T-cell (primary cell): ENCODE data around the gene LIPK. TPM values are rescaled to one million over a fixed set of nuclear protein-coding genes. Genes with fewer than 3 reads are reported as not detected.

Experiments used
- ATAC-seq, 4 experiments: fragments of 200-7000 bp in 3 of 4; fragments of 150-1000 bp in 1 of 4; cut with Tn5 transposase; replicated peaks in 1 of 4; 1 replicate in 3 of 4; 2 replicates in 1 of 4; pipeline ENCODE4 v1.10.0; 2021; ENCODE audit warnings: moderate library complexity in 3 of 4, mild to moderate bottlenecking in 2 of 4, moderate number of reproducible peaks in 1 of 4
- CTCF ChIA-PET, 2 donors: fragments of 300-600 bp; sonication (Branson Sonifier 250); formaldehyde crosslinking; loops; one replicate each; lab custom pipeline; 2022; ENCODE audit warnings: antibody characterized with exemption in 2 of 2; lab: Charles Lee
- POLR2A ChIA-PET, 2 donors: fragments of 300-600 bp; sonication (Branson Sonifier 250); formaldehyde crosslinking; loops; one replicate each; lab custom pipeline; 2022; ENCODE audit warnings: antibody characterized with exemption in 2 of 2; lab: Charles Lee
- DNase-seq, 35 experiments: peaks; one replicate each; pipeline versions ENCODE4 v3.0.0 to v3.0.0-alpha.2; 2013 to 2023
- H3K27ac ChIP-seq: one replicate; pipeline ENCODE4 v1.5.1; 2013; ENCODE audit warnings: low read length
- H3K27me3 ChIP-seq, 2 experiments: replicated peaks in 1 of 2; 1 replicate in 1 of 2; 2 replicates in 1 of 2; pipeline versions ENCODE4 v1.6.1 to v1.7.0; 2013; ENCODE audit warnings: low read length in 1 of 2, mixed read lengths in 1 of 2; ENCODE audit not compliant: control insufficient read depth in 2 of 2, insufficient read depth in 2 of 2; ENCODE audit errors: extremely low read depth in 1 of 2
- H3K36me3 ChIP-seq, 2 donors: 1 replicate in 1 of 2; 2 replicates in 1 of 2; pipeline versions ENCODE4 v1.6.1 to v1.7.0; 2013; ENCODE audit warnings: low read length in 1 of 2; ENCODE audit not compliant: control insufficient read depth in 2 of 2, insufficient read depth in 1 of 2; ENCODE audit errors: extremely low read depth in 1 of 2
- H3K4me1 ChIP-seq, 2 experiments: 1 replicate in 1 of 2; 2 replicates in 1 of 2; pipeline versions ENCODE4 v1.6.1 to v1.7.0; 2013; ENCODE audit warnings: low read length in 2 of 2, mixed read lengths in 1 of 2; ENCODE audit not compliant: insufficient read depth in 2 of 2, control insufficient read depth in 1 of 2; ENCODE audit errors: extremely low read depth in 1 of 2
- H3K4me3 ChIP-seq, 2 donors: 1 replicate in 1 of 2; 2 replicates in 1 of 2; pipeline versions ENCODE4 v1.5.1 to v1.7.0; 2013; ENCODE audit warnings: mild to moderate bottlenecking in 2 of 2, low read length in 1 of 2, moderate library complexity in 1 of 2; ENCODE audit not compliant: control insufficient read depth in 1 of 2; ENCODE audit errors: extremely low read depth in 1 of 2
- H3K9me3 ChIP-seq: 2 replicates; pipeline ENCODE4 v1.7.0; 2013
- H3K27ac Mint-ChIP-seq, 2 donors: one replicate each; pipeline ENCODE4 v1.8.0; 2020 to 2021; ENCODE audit warnings: mild to moderate bottlenecking in 2 of 2, mixed read lengths in 2 of 2
- H3K27me3 Mint-ChIP-seq, 2 donors: one replicate each; pipeline ENCODE4 v1.8.0; 2021 to 2022; ENCODE audit warnings: mixed read lengths in 2 of 2
- H3K36me3 Mint-ChIP-seq: one replicate; pipeline ENCODE4 v1.8.0; 2021; ENCODE audit warnings: mixed read lengths
- H3K4me1 Mint-ChIP-seq, 3 donors: one replicate each; pipeline ENCODE4 v1.8.0; 2020 to 2022; ENCODE audit warnings: mixed read lengths in 3 of 3, mild to moderate bottlenecking in 1 of 3
- H3K4me3 Mint-ChIP-seq, 3 donors: one replicate each; pipeline ENCODE4 v1.8.0; 2020 to 2022; ENCODE audit warnings: mild to moderate bottlenecking in 3 of 3, mixed read lengths in 3 of 3, moderate library complexity in 3 of 3
- H3K9me3 Mint-ChIP-seq, 3 donors: one replicate each; pipeline ENCODE4 v1.8.0; 2020 to 2022; ENCODE audit warnings: mixed read lengths in 3 of 3
- WGBS: methylation state at CpG from one replicate; pipeline ENCODE4 v1.1.5; 2013; ENCODE audit warnings: missing lambda C conversion rate; ENCODE audit not compliant: insufficient coverage; 5-methylcytosine and 5-hydroxymethylcytosine counted together
- total RNA-seq, 35 experiments: library from RNA in 6 of 35; stranded (reverse) in 6 of 35; fragments of 120-200 nt in 1 of 35; gene quantifications; one replicate each; pipeline versions ENCODE4 v1.2.1 to v1.2.4 and lab custom pipeline; 2013 to 2026

Gene LIPK, protein sequence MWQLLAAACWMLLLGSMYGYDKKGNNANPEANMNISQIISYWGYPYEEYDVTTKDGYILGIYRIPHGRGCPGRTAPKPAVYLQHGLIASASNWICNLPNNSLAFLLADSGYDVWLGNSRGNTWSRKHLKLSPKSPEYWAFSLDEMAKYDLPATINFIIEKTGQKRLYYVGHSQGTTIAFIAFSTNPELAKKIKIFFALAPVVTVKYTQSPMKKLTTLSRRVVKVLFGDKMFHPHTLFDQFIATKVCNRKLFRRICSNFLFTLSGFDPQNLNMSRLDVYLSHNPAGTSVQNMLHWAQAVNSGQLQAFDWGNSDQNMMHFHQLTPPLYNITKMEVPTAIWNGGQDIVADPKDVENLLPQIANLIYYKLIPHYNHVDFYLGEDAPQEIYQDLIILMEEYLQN
- total RNA-seq: not detected
- total RNA-seq (2013): not detected
- total RNA-seq (lab: John Stamatoyannopoulos, UW): 0 reads per million in 29 experiments

DNA sequence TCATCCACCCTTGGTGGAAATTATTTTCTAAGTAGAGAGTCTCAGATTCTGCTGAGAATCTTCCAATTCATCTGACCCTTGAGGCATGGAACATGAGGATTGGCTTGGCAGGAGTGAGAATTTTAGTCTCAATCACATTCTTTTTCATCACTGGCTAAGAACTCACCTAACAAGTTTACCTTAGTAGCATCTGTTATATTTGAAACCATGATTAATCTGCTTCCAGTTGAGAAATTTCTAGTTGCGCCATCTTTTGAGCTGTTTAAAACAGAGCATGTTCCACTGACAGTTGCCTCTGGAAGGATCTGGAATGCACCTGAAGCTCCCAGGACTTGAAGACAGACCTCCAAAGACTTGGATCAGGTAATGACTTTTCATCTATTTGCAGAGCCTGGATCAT lies at the start of gene LIPK:
TSS of gene LIPK (plus strand) at position 292 of the 400 bp plus-strand sequence. CDS start 18,295 bp downstream, outside the sequence.
- H3K4me1 ChIP-seq: no peaks in the 10 kb centered on the region
- no peaks in the 10 kb centered on the region for H3K27me3 ChIP-seq
- H3K27ac ChIP-seq: no peak within 1 kb of the TSS
- POLR2A ChIA-PET: no interaction called here
- ATAC-seq (no peak), DNase-seq (no peak)
- H3K27ac Mint-ChIP-seq: no peak within 1 kb of the TSS
- no peak within 1 kb of the TSS for H3K4me3 Mint-ChIP-seq
- H3K4me1 Mint-ChIP-seq: peaks cover 0 to 4% (median 0%) of the 10 kb centered on the region in 3 donors
- H3K27me3 Mint-ChIP-seq: no peaks in the 10 kb centered on the region
- 100% methylated on average over 1 of the region's 1 CpG for WGBS
- H3K36me3 Mint-ChIP-seq: no peaks in the 10 kb centered on the region
- CTCF ChIA-PET: interaction anchor here in 1 of 2 donors (0.9 kb wide), 1 partner anchor 105 kb away, joined by 4 read pairs; no protein-coding TSS in a partner anchor
- no peaks in the 10 kb centered on the region for H3K9me3 Mint-ChIP-seq
- no peak within 1 kb of the TSS for H3K4me3 ChIP-seq
- no peaks in the 10 kb centered on the region for H3K9me3 ChIP-seq
- no peaks in the 10 kb centered on the region for H3K36me3 ChIP-seq

DNA sequence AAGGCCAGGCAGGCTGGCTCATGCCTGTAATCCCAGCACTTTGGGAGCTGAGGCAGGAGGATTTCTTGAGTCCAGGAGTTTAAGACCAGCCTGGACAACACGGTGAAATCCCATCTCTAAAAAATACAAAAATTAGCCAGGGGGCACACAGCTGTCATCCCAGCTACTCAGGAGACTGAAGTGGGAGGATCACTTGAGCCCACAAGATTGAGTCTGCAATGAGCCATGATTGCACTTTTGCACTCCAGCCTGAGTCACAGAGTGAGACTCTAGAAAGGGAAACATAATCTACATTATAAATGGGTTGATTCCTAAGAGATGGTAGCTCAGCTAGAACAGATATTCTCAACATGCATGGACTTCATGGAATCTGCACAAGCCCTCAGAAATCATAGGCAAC lies 48.1 kb upstream of the LIPK start:
- Mint-ChIP-seq H3K36me3 (no peaks in the 10 kb centered on the region), H3K4me1 (no peaks in the 10 kb centered on the region), H3K4me3 (no peak overlapping the region), H3K27ac (no peak overlapping the region), H3K27me3 (peaks cover 0 to 2% of the 10 kb centered on the region in 2 donors), H3K9me3 (no peaks in the 10 kb centered on the region)
- Histone ChIP-seq H3K27me3 (no peaks in the 10 kb centered on the region), H3K9me3 (no peaks in the 10 kb centered on the region), H3K27ac (no peak overlapping the region), H3K4me1 (no peaks in the 10 kb centered on the region), H3K36me3 (no peaks in the 10 kb centered on the region), H3K4me3 (no peak overlapping the region)
- DNase-seq (no peak), ATAC-seq (no peak)
- ChIA-PET POLR2A (no interaction called here), CTCF (no interaction called here)
- WGBS: 80% methylated on average over 1 of the region's 1 CpG

DNA sequence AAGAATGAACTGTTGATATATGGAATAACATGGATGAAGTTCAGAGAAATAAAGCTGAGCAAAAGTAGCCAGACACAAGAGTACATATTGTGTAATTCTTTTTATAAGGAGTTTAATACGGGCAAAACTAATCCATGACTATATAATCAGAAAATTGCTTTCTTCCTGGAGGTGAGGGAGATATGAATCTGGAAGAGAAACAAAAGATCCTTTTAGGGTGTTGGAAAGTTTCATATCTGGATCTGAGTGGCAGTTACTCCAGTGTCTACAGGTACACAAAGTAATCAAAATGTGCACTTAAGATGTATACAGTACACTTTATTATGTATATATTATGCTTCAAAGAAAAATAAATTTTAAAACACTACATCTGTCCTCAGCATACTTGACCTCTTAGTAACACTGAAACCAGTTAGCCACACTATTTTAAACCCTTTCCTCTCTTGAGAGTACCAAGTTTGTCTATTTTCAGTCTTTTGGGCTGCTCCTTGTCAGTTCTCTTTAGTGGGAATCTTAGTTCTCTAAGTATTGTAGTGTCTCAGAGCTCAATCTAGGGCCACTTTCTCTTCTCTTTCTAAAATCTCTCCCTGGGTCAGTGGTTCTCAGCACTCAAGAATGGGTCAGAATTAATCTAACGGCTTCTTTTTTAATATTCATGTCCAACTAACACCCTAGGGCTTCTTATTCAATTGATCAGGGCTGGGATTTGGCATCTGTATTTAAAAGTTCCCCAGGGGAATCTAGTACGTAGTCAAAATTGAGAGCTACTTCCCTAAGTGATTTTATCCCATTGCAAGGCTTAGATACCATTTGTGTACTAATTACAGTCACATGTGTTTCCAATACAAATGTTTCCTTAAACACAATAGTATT lies 46.1 kb upstream of the LIPK start:
- H3K27ac ChIP-seq: no peak overlapping the region
- H3K27me3 ChIP-seq: no peaks in the 10 kb centered on the region
- ChIA-PET POLR2A (interaction anchor here in 1 of 2 donors (0.6 kb wide), 1 partner anchor 397 kb away, joined by 3 read pairs; no protein-coding TSS in a partner anchor), CTCF (no interaction called here)
- H3K4me1 ChIP-seq: no peaks in the 10 kb centered on the region
- H3K4me3 ChIP-seq: no peak overlapping the region
- Mint-ChIP-seq H3K36me3 (no peaks in the 10 kb centered on the region), H3K27me3 (peaks cover 4% of the 10 kb centered on the region in 2 donors), H3K9me3 (peaks cover 0 to 3% (median 0%) of the 10 kb centered on the region in 3 donors), H3K4me3 (no peak overlapping the region), H3K27ac (no peak overlapping the region), H3K4me1 (no peaks in the 10 kb centered on the region)
- no CpG with 5 or more reads among the region's 3 CpGs for WGBS
- H3K9me3 ChIP-seq: no peaks in the 10 kb centered on the region
- no peaks in the 10 kb centered on the region for H3K36me3 ChIP-seq
- DNase-seq (no peak), ATAC-seq (no peak)

DNA sequence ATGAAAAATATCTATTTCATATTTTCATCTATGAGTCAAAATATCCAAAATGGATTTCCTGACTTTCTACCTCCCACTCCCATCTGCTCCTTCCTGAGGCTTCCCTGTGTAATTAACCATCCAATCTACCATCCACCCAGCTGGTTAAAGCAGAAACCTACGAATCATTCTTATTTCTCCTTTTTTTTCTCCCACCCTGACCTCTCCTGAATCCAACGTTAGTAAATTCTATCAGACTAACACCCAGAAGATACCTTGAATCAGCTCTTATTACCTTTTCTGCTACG lies 45.5 kb upstream of the LIPK start:
- ChIA-PET CTCF (no interaction called here), POLR2A (no interaction called here)
- Histone ChIP-seq H3K36me3 (no peaks in the 10 kb centered on the region), H3K27ac (no peak overlapping the region), H3K4me3 (no peak overlapping the region), H3K27me3 (no peaks in the 10 kb centered on the region), H3K9me3 (no peaks in the 10 kb centered on the region), H3K4me1 (no peaks in the 10 kb centered on the region)
- peaks cover 0 to 3% (median 0%) of the 10 kb centered on the region in 3 donors for H3K9me3 Mint-ChIP-seq
- H3K36me3 Mint-ChIP-seq: no peaks in the 10 kb centered on the region
- H3K27me3 Mint-ChIP-seq: peaks cover 3 to 4% of the 10 kb centered on the region in 2 donors
- 46% methylated on average over 2 of the region's 3 CpGs for WGBS
- no peak for ATAC-seq
- H3K4me3 Mint-ChIP-seq: no peak overlapping the region
- DNase-seq: no peak
- no peak overlapping the region for H3K27ac Mint-ChIP-seq
- no peaks in the 10 kb centered on the region for H3K4me1 Mint-ChIP-seq

DNA sequence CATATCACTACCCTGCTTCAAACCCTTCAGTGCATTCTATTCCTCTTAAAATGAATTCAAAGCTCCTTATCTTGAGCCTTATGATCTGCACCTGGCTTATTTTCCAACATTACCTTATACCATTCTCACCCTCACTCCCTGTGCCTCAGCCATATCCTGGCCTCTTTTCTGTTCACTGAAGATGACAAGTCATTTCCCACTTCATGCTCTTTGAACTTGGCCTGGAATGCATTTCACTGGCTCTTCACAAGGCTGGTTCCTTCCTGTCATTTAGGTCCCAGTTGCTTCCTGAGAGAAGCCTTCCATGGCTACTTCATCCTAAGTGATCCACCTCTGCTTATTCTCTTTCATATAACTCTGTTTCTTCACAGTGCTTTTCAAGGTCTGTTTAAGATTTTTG lies 45.0 kb upstream of the LIPK start:
- ATAC-seq: no peak
- no peak for DNase-seq
- H3K4me3 Mint-ChIP-seq: no peak overlapping the region

DNA sequence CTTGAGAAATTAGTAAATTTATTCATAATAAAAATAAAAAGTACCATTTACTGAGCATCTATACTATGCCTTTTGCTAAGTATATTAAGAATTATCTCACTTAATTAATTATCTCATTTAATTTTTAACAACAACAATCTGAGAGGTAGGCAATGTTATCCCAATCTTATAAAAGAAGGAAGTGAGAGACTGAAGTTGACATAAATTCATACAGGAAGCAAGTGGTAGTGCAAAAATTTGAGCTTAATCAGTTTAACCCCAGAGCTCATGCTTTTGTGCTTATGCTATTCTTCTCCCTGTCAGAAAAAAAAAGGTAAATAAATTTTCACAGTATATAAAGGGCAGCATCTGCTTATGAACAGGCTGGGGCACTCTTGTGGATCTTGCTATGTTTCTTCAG lies 44.5 kb upstream of the LIPK start:
- Histone ChIP-seq H3K9me3 (no peaks in the 10 kb centered on the region), H3K27me3 (no peaks in the 10 kb centered on the region), H3K27ac (no peak overlapping the region), H3K4me3 (no peak overlapping the region), H3K36me3 (no peaks in the 10 kb centered on the region), H3K4me1 (no peaks in the 10 kb centered on the region)
- no peak overlapping the region for H3K27ac Mint-ChIP-seq
- POLR2A ChIA-PET: no interaction called here
- CTCF ChIA-PET: interaction anchor here in 1 of 2 donors (0.7 kb wide), 1 partner anchor 9 kb away, joined by 3 read pairs; no protein-coding TSS in a partner anchor
- H3K4me1 Mint-ChIP-seq: no peaks in the 10 kb centered on the region
- H3K27me3 Mint-ChIP-seq: peaks cover 2 to 4% of the 10 kb centered on the region in 2 donors
- no peak for DNase-seq
- H3K9me3 Mint-ChIP-seq: peaks cover 0 to 3% (median 0%) of the 10 kb centered on the region in 3 donors
- H3K36me3 Mint-ChIP-seq: no peaks in the 10 kb centered on the region
- H3K4me3 Mint-ChIP-seq: no peak overlapping the region
- no peak for ATAC-seq

More for the DNA sequence above, 45.0 kb upstream of the LIPK start:
- H3K4me1 ChIP-seq: no peaks in the 10 kb centered on the region
- H3K27me3 ChIP-seq: no peaks in the 10 kb centered on the region
- no peaks in the 10 kb centered on the region for H3K36me3 ChIP-seq
- Mint-ChIP-seq H3K36me3 (no peaks in the 10 kb centered on the region), H3K9me3 (peaks cover 0 to 3% (median 0%) of the 10 kb centered on the region in 3 donors), H3K4me1 (no peaks in the 10 kb centered on the region), H3K27me3 (peaks cover 2 to 4% of the 10 kb centered on the region in 2 donors), H3K27ac (no peak overlapping the region)
- ChIA-PET CTCF (interaction anchor here in 1 of 2 donors (0.7 kb wide), 1 partner anchor 10 kb away, joined by 3 read pairs; no protein-coding TSS in a partner anchor), POLR2A (no interaction called here)
- no peak overlapping the region for H3K27ac ChIP-seq
- H3K4me3 ChIP-seq: no peak overlapping the region
- no peaks in the 10 kb centered on the region for H3K9me3 ChIP-seq
